GM20431 (cell line): Measurements from ENCODE around the gene DDO.

Experiments
- in situ Hi-C: fragments of 300-500 bp; cut with MseI, MboI; formaldehyde crosslinking; loops from one replicate; pipeline ENCODE4 v1.15.0; 2020; ENCODE audit warnings: low sequenced_read_pairs; ENCODE audit not compliant: unreplicated experiment

The DDO gene

DNA sequence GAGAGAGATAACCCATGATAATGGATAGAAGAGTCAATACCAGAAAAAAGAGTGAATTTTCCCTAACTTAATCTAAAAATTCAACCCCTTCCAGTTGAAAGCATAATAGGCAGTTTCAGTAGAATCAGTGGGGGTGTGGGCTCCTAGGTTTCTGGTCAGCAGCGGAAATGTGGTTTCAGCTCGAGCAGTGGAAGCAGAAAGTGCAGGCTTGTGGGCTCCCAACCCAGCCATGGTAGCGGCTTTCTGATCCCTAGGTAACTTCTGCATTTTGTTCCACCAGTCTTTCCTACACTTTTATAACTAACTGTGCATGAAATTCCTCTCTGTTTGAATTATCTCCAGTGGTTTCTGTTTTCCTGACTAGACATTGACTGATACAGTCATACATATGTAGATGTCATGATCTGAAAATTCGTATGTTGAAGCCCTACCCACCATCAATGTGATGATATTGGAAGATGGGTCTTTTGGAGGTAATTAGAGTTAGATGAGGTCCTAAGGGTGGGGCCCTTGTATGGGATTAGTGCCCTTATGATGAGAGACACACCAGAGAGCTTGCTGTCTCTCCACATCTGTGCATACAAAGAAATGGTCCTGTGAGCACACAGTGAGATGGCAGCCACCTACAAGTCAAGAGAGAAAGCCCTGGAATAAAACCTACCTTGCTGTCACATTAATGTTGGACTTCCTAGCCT lies 6.5 kb upstream of the DDO start:
- in situ Hi-C loops: no loop called here

DNA sequence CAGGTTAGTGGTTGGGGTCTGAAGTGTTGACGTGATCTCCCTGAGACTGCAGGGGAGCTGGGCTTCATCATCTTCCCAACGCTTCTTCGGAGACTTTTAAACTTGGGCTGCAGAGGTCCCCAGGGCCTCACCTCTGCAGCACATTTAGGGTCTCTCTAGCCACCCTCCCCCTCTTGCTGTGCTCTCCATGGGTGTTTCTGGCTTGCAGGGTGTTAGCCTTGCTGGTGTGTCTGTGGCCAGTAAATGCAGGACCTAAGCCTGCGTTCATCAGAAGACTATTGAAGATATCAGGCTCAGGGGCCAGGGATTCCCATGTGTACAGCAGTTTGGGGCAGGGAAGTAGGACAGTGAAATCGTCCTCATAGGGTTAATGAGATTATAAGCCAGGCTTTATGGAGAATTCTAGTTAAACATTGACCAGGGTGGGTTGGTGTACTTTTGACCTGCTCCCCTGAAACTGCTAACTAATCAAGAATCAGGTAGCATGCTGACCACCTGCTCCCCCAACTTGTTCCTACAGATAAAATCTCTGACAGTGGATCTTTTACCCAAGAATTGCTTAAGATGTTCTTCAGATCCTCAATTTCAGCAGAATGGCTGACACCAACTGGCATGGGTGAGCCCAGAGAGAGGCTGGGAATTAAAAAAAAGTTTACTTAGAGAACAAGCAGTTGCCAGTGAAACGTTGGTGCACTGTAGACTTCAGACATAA lies 3.8 kb upstream of the DDO start:
- in situ Hi-C loops: no loop called here

DNA sequence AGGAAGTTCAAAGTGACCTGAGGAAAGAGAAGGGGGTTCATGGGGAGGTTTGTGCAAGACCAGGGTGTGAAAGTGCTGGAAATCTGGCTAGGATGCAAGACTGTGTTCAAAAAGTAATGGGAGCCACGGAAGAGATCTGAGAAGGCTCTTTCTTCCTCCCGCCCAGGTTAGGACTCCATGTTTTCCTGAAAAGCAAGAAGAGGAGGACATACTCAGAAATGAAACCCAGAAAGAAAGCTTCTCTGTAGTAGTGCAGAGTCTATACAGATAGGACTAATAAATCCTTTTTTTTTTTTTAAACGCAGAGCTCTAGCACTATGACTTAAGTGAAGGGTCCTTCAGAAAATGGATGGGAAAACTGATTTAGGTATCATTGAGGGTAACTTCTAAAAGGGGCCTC lies 3.2 kb upstream of the DDO start:
- in situ Hi-C loops: no loop called here

DNA sequence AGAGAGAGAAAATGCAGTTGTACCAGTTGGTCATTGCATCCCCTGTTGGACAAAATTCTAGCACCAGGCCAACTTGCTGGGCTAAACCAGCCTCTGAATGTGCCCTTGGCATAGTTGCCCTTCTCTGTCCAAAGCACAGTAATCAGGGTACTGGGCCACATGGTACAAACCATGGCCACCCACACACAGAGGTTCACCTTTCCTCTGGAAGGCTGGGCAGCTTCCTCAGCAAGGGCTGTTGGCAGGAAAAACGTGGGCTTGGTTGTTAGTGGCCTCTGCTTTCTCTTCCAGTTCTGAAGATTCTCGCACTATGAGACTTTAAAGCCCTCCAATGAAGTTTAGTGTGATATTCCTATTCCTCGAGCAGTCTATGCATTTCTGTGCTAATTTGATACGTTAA lies 706 bp downstream of the DDO start:
- in situ Hi-C loops: no loop called here

DNA sequence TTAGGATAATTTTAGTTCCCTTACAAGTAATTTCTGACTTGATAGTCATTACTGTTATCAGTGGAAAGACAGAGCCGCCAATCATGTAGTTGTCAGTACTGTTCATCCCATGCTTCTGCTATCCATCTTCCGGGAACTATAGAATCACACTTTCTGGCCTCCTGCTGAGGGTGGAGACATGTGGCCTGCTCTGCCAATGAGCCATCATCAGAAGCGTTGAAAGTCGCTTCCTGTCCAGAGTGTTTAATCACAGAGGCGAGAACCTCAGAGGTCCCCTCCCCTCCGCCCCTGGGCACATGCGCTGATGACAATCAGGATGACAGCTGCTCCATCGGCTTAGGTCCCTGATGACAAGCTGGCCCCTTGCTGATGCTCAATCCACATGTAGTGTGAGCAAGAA lies 3.0 kb downstream of the DDO start:
- in situ Hi-C loops: no loop called here

DNA sequence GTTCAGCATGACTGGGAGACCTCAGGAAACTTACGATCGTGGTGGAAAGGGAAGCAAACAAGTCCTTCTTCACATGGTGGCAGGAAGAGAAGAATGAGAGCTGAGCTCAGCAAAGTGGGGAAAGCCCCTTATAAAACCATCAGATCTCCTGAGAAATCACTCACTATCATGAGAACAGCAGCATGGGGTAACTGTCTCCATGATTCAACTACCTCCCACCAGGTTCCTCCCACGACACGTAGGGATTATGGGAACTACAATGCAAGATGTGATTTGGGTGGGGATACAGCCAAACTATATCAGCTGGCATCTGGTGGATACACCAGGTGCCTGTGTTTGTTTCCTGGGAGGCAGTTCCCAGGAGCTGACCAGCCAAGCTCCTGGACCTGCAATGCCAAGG lies 4.9 kb downstream of the DDO start:
- in situ Hi-C loops: no loop called here

DNA sequence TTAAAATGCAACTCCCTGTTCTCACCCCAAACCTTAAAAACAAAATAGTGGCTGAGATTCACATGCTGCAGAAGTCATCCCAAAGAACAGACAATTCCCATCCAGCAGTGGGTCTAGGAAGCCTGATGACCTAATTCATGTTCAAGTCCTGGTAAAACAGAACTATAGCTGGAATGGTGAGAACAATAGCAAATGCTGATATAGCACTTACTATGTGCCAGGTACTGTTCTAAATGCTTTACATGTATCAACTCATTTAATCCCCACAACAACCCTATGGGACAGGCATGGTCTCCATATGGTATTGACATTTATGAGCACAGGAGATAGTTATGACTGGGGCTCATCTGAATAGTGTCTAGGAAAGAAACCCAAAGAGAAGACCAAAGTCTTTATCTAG lies 5.6 kb downstream of the DDO start:
- in situ Hi-C loops: no loop called here

DNA sequence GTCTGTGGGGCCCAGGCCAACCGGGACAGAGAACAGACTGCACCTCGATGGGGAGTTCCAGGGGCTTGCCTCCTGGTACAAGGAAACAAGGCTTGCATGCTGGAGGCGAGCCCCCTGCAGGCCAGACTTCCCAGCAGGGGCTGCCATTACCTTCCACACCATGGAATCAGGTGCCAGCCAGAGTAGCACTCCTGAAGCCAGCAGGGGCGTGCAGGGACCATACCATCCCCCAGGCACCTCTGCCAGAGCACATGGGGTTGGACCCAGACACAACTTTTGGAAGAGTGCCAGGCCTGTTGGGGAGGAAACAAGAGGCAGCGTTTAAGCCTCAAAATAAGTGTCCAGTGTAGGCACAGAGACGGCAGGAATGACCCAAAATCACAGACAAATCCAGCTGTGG lies 6.5 kb downstream of the DDO start:
- in situ Hi-C loops: no loop called here

DNA sequence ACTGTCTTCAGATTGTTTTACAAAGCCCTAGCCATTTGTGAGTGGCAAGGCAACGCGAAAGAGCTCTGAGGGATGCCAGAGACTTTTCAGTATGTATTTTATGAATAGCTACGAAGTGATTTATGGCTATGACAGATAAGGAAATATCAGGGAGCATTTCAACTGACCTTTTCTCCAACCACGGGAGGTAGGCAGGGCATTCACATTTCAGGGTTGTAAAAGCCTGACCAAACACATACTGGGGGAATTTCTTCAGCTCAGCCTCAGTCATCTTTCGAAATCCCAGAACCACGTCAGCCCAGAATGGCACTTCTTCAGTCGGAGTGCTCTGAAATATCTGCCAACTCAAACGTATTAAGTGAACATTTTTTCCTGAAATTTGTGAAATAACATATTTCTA lies 10.8 kb downstream of the DDO start:
- in situ Hi-C loops: no loop called here

DNA sequence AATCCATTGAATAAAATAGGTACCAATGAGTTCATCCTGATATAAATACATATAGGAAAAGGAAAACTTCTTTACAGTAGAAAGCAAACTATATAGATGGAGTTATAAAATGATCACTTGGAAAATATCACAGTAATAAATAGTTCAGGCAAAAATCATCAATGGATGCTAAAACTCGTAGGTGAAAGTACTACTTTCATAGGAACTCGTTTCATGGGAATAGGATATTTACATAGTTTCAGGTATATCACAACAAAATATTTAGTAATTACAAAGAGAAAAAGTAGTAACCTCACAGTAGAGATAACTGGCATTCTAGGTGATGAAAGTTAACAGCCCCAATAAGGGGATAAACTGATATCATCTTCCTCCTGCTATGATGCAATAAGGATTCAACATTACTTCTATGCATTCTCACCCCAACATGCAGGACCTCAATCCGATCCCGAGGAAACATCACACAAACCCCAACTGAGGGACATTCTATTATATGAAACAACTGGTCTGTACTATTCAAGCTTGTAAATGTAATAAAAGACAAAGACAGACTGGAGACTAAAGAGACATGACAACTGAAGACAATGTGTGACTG lies 13.7 kb downstream of the DDO start:
- in situ Hi-C loops: no loop called here

DNA sequence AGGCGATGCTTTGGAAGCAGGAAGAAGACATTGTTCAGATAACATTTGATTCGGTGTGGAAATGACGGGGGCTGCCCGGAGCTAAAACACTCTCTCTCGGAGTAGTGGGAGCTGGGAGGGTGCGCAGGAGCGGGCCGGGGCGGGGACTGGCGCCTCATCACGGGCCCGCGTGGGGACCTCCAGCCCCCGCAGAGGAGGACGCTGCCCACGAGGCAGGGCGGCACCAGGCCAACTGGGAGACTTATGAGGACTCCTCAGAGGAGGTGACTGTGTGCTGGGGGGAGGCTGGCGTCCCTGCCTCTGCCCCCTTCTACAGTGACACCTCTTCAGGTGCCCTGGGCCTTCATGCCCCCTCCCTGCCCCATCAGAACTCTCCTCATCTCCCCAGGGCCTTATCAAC lies 15.2 kb downstream of the DDO start:
- in situ Hi-C loops: no loop called here

DNA sequence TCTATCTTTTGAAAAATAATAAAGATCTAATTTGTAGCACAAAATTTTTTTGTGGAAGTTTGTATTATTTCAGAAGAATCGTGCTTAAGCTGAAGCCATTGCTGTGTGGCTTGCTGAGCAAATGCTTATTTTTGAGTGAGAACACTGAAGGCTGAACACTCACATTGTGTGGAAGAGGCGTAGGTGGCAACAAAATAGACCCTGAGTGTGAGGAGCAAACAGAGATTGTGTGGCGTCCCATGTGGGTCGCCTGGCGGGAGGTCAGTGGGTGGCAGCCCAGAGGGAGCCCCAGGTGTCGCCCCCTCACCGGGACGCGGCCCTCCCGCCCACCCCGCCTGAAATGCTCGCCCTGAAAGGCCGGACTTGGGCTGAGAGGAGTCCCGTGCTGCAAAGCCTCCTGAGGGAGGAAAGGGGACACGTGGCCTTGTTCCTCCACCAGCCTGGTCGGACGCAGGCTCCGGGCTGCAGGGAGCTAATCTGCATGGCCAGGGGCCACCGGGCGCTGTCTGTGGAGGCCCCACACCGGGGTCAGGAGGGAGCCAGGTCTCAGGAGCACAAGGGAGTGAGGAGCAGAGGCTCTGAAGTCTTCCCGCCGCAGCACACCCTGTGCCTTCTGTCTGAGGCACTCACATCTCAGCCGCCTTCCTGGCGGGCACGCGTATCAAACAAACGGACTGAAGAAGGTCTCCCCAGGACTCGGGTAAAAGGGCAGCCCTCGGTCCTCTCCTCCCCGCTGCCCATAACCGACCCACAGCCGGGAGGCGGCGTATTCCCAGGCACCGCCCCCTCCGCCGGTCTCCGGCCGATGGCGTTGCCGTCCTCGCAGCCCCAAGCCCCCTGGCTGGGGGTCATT lies 15.9 kb downstream of the DDO start:
- in situ Hi-C loops: loop anchor here (25.0 kb wide), 2 partner anchors 212 to 687 kb away; partner anchors contain the start of genes CDC40 and WASF1

DNA sequence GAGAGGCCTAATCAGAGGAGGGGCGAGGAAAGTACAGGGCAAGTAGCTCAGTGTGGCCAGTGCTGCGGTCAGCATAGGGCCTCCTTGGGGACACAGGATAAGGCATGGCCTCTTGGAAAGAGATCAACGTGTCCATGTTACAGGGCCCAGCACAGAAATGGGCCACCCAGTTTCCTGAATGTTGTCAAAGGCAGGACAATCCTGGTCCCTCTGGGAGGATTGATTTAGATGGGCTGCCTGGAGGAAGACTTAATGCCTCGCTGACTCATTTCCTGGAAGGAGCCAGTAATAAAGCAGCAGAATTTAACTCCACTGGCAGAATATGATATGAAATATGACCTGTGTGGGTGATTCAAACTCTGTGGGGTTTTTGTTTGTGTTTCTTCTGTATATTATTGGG lies 16.6 kb downstream of the DDO start:
- in situ Hi-C loops: loop anchor here (25.0 kb wide), 2 partner anchors 211 to 686 kb away; partner anchors contain the start of genes CDC40 and WASF1

DNA sequence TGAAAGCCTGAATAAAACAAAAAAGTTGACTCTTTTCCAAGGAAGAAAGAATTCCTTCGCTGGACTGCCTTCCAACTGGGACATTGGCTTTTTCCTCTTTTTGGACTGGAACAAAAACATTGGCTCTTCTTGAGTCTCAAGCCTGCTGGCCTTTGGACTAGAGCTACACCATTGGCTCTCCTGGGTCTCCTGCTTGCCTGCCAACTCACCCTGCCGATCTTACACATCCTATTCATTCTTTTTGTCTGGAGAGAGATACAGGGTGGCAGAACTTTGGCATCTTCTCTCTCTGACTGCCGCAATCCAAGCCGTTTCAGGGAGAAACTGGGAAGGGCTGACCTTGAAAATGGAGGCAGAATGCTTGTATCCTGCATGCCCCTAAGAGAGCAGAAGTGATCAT lies 20.2 kb downstream of the DDO start:
- in situ Hi-C loops: loop anchor here (25.0 kb wide), 2 partner anchors 208 to 683 kb away; partner anchors contain the start of genes CDC40 and WASF1

DNA sequence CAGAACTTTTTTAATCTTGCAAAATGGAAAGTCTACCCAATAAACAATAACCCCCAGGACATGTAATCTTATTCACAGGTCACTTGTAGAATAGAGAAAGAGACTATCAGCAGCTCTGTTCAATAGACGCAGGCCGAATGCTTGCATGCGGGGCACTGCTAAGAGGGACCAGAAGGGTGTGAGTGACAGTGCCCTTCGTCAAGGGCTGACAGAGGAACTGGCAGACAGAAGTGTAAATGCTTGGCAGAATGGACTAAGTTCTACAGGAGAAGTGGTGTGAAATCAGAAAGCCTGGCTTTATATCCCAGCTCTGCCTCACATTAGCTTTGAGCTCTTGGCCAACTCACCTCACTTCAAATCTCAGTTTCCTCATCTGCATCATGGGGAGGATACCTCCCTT lies 21.0 kb downstream of the DDO start:
- in situ Hi-C loops: loop anchor here (25.0 kb wide), 2 partner anchors 207 to 682 kb away; partner anchors contain the start of genes CDC40 and WASF1

DNA sequence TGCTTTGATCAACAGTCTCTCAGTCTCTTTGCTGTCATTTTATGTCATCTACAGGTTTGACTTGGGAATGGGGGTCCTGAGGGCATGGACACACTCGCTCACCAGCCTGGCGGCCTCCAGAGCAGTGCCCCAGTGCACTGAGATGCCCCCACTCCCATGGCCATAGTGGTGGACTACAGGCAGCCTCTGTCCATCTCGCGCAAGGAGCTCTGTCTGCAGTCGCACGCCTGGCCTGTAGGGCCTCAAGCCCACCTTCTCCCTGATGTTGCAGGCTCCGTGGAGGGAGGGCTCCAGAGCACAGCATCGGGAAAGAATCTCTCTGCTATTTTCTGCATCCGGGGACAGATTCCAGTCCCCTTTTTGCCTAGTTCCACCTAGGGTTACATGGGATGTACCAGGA lies 22.6 kb downstream of the DDO start:
- in situ Hi-C loops: loop anchor here (25.0 kb wide), 2 partner anchors 205 to 680 kb away; partner anchors contain the start of genes CDC40 and WASF1

DNA sequence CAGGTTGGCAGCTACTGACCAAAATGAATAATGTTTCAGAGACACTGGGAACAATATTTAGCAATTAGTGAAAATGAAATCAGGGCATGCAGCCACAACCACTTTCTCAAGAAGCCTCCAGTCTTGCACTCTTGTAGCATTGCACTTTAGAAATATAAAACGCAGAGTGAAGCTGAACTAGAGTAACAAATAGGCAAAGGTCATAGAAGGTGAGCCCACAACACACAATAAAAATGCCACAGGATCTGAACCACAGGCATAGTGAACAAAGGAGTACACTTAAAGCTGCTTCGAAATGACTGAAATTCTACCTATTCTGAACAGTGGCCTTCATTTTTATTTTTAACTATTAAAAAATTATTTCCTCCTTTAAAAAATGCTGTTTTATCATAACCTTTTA lies 25.0 kb downstream of the DDO start:
- in situ Hi-C loops: loop anchor here (25.0 kb wide), 2 partner anchors 203 to 678 kb away; partner anchors contain the start of genes CDC40 and WASF1

DNA sequence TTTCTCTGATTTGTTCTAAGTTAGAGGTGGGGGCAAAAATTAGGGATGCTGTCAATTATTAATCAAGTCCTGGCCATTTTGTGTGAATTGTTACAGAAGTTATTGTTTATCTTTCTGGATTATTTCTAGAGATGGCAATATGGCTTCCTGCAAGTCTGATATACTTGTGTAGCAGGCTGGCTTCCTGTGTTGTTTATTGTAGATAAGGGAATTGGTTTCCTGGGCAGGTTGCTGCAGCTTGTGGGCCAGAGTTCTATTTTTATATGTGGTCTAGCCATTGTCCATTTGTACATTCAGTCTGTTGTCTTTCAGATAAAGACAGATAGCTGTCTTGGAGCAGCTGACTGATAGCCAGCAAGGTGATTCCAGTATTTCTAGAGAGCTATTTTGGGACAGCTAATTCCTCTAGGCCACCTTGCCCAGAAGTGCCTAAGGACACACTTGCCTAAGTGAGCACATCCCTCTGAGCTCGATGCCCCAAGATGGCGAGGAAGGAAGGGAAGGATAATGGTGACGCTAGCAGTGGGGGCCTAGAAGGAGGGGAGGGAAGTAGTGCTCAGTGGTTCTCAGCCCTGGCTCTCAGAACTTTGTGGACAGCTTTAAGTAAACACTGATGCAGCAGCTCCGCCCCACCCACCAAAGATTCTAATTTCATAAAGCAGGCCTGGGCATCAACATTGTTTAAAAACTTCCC lies 25.5 kb downstream of the DDO start:
- in situ Hi-C loops: loop anchor here (25.0 kb wide), 2 partner anchors 203 to 678 kb away; partner anchors contain the start of genes CDC40 and WASF1

DNA sequence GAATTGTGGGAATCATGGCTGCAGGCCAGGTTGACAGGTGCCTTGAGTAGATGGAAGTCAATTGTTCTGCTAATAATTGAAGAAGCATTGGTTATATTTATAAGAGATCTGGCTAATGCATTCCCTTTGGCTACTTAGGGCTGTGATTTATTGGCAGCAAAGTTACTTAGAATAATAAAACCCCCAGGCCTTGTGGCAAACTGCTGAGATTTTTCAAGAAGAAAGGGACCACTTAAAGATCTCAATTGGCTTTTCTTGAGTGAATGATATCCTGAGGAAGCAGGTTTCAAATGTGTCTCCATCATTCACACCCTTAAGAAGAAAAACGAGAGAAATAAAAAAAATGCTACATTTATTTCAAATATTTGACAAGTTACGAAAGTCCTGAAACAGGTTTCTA lies 27.4 kb downstream of the DDO start:
- in situ Hi-C loops: loop anchor here (25.0 kb wide), 2 partner anchors 201 to 676 kb away; partner anchors contain the start of genes CDC40 and WASF1
